Endothelial cell of umbilical vein (primary cell): Measurements from ENCODE around the gene TMEM14A. TPM values are rescaled to one million over a fixed set of nuclear protein-coding genes. Genes with fewer than 3 reads are reported as not detected.

ENCODE experiments used
- BruUV-seq: library from RNA; stranded (reverse); fragments of 400-500 nt; replicated peaks from 2 replicates; lab custom pipeline; 2021; lab: Mats Ljungman, UMichigan
- CTCF ChIA-PET: fragments of 300-600, 350-600 bp; sonication (Branson Sonifier 250); formaldehyde crosslinking; loops from one replicate; lab custom pipeline; 2021; ENCODE audit warnings: antibody characterized with exemption, inconsistent platforms; lab: Charles Lee
- POLR2A ChIA-PET: fragments of 300-600, 350-600 bp; sonication (Branson Sonifier 250); formaldehyde crosslinking; loops from one replicate; lab custom pipeline; 2021; ENCODE audit warnings: antibody characterized with exemption, inconsistent platforms; lab: Charles Lee
- DNase-seq: peaks from one replicate; pipeline ENCODE4 v3.0.0-alpha.2; 2011; ENCODE audit warnings: low read depth, low spot score
- FAIRE-seq: peaks from 2 replicates; lab custom pipeline; 2011; peaks lifted over from hg19 to GRCh38; lab: Jason Lieb, UNC
- H2AFZ ChIP-seq: 2 replicates; pipeline ENCODE4 v1.6.0; 2012; ENCODE audit warnings: low read depth, low read length, control low read depth, inconsistent platforms
- H3K27ac ChIP-seq: 2 replicates; pipeline ENCODE4 v1.5.1; 2011; ENCODE audit warnings: low read depth, mild to moderate bottlenecking, control low read depth, low read length, moderate library complexity; ENCODE audit not compliant: insufficient read depth
- H3K27me3 ChIP-seq, 2 experiments: 2 replicates each; pipeline versions ENCODE4 v1.6.0 to v1.6.1; 2011; ENCODE audit warnings: low read length in 2 of 2, mixed read lengths in 1 of 2; ENCODE audit not compliant: control insufficient read depth in 2 of 2, insufficient read depth in 2 of 2
- H3K36me3 ChIP-seq, 2 experiments: 2 replicates in 1 of 2; 3 replicates in 1 of 2; pipeline ENCODE4 v1.5.1; 2011; ENCODE audit warnings: low read length in 2 of 2, mild to moderate bottlenecking in 1 of 2, moderate library complexity in 1 of 2; ENCODE audit not compliant: control insufficient read depth in 2 of 2, insufficient read depth in 2 of 2; ENCODE audit errors: extremely low read depth in 1 of 2
- H3K4me1 ChIP-seq: 3 replicates; pipeline ENCODE4 v1.5.1; 2011; ENCODE audit warnings: mild to moderate bottlenecking, low read length; ENCODE audit not compliant: control insufficient read depth, insufficient read depth; ENCODE audit errors: extremely low read depth
- H3K4me2 ChIP-seq: 2 replicates; pipeline ENCODE4 v1.6.1; 2011; ENCODE audit warnings: low read length, control low read depth, mixed read lengths; ENCODE audit not compliant: insufficient read depth
- H3K4me3 ChIP-seq, 3 experiments: fragments of 200-600 bp in 1 of 3; sonication (generic), shearing (Covaris generic) in 1 of 3; replicated peaks in 1 of 3; 2 replicates each; pipeline ENCODE4 v1.5.1; 2011 to 2016; ENCODE audit warnings: control low read depth in 3 of 3, low read length in 3 of 3, mild to moderate bottlenecking in 2 of 3, inconsistent platforms in 1 of 3, low read depth in 1 of 3, moderate library complexity in 1 of 3; ENCODE audit not compliant: insufficient read depth in 1 of 3
- H3K79me2 ChIP-seq: 2 replicates; pipeline ENCODE4 v1.6.0; 2012; ENCODE audit warnings: low read length, inconsistent platforms; ENCODE audit not compliant: control insufficient read depth, insufficient read depth
- H3K9ac ChIP-seq: replicated peaks from 2 replicates; pipeline ENCODE3; 2011; ENCODE audit warnings: low read length, control low read depth; ENCODE audit not compliant: insufficient read depth; ENCODE audit errors: extremely low read depth
- H3K9me1 ChIP-seq: replicated peaks from 3 replicates; pipeline ENCODE4 v1.6.0; 2011; ENCODE audit warnings: mild to moderate bottlenecking, low read length; ENCODE audit not compliant: control insufficient read depth, insufficient read depth; ENCODE audit errors: extremely low read depth
- H3K9me3 ChIP-seq: replicated peaks from 2 replicates; pipeline ENCODE4 v1.5.1; 2012; ENCODE audit warnings: low read length, inconsistent platforms; ENCODE audit not compliant: control insufficient read depth, insufficient read depth
- H4K20me1 ChIP-seq: replicated peaks from 2 replicates; pipeline ENCODE3; 2011; ENCODE audit warnings: mild to moderate bottlenecking, low read length; ENCODE audit not compliant: control insufficient read depth, insufficient read depth; ENCODE audit errors: extremely low read depth
- CTCF ChIP-seq, 2 donors: IDR thresholded peaks; 1 replicate in 1 of 2; 2 replicates in 1 of 2; pipeline ENCODE4 v1.5.1; 2011; ENCODE audit warnings: low read length in 2 of 2, mild to moderate bottlenecking in 2 of 2, moderate library complexity in 2 of 2, control low read depth in 1 of 2, inconsistent platforms in 1 of 2, low read depth in 1 of 2; ENCODE audit not compliant: insufficient read depth in 1 of 2; ENCODE audit errors: extremely low read depth in 1 of 2
- GATA2 ChIP-seq: IDR thresholded peaks from 2 replicates; pipeline ENCODE4 v1.7.0; 2011; ENCODE audit warnings: low read depth, mild to moderate bottlenecking, moderate library complexity, mixed read lengths, low read length; ENCODE audit not compliant: insufficient read length, insufficient read depth
- JUN ChIP-seq: IDR thresholded peaks from 2 replicates; pipeline ENCODE4 v1.6.1; 2011; ENCODE audit warnings: borderline replicate concordance, low read depth; ENCODE audit not compliant: insufficient read length, insufficient read depth
- MAX ChIP-seq: IDR thresholded peaks from 2 replicates; pipeline ENCODE4 v1.6.1; 2011; ENCODE audit not compliant: insufficient read depth, insufficient read length
- POLR2A ChIP-seq: IDR thresholded peaks from 2 replicates; pipeline ENCODE4 v1.6.1; 2012; ENCODE audit warnings: low read depth, mild to moderate bottlenecking, control low read depth, low read length
- POLR2AphosphoS5 ChIP-seq: IDR thresholded peaks from 2 replicates; pipeline ENCODE4 v1.6.1; 2012; ENCODE audit warnings: low read depth, mild to moderate bottlenecking, control low read depth, low read length, moderate library complexity; ENCODE audit not compliant: insufficient read depth
- dilution Hi-C: fragments of 300-500 bp; cut with MboI; formaldehyde crosslinking; loops from one replicate; pipeline ENCODE4 v1.15.0; 2019; ENCODE audit warnings: low sequenced_read_pairs; ENCODE audit not compliant: extremely low pct_ligation_motif_present
- intact Hi-C: fragments of 100-400 bp; cut with micrococcal nuclease; formaldehyde crosslinking; loops from one replicate; pipeline ENCODE4 v1.10.0; 2022
- polyA plus RNA-seq, 4 experiments: library from polyadenylated mRNA; depleted of rRNA in 3 of 4; stranded (reverse) in 3 of 4; unstranded in 1 of 4; fragments of >200 nt; gene quantifications; 2 replicates each; pipeline versions ENCODE4 v1.2.1 to v1.2.3, GENCODE V29; 2011 to 2012; ENCODE audit warnings: missing spikeins in 1 of 4
- total RNA-seq: library from RNA; stranded (reverse); gene quantifications from 2 replicates; pipeline ENCODE4 v1.2.3, GENCODE V29; 2021

TMEM14A gene
- total and polyA plus RNA-seq, 2 donors (not counting 3 experiments of a cell fraction or from before 2014, with no cell fraction given), result 19.5 to 33.7 TPM

GRCh38 chr6:52653151-52653550 lies 17.8 kb upstream of the TMEM14A start:
- Histone ChIP-seq H3K4me2 (no peak overlapping the region), H2AFZ (no peak overlapping the region), H3K4me3 (no peak overlapping the region), H3K27ac (no peak overlapping the region), H4K20me1 (no peaks in the 10 kb centered on the region), H3K4me1 (no peaks in the 10 kb centered on the region), H3K9me3 (no peaks in the 10 kb centered on the region), H3K27me3 (peaks cover 5 to 9% of the 10 kb centered on the region in 2 experiments), H3K9me1 (no peaks in the 10 kb centered on the region), H3K36me3 (no peaks in the 10 kb centered on the region), H3K9ac (no peak overlapping the region), H3K79me2 (no peaks in the 10 kb centered on the region)
- dilution Hi-C loops (loop anchor here (25.0 kb wide), 1 partner anchor 266 kb away; no protein-coding TSS in a partner anchor), intact Hi-C loops (loop anchor here (5.0 kb wide), 1 partner anchor 41 kb away; no protein-coding TSS in a partner anchor)
- no peak for DNase-seq
- TF ChIP-seq POLR2AphosphoS5, result no peak
- TF ChIP-seq POLR2A, result no peak
- TF ChIP-seq GATA2, result no peak
- TF ChIP-seq JUN, result no peak
- no peak for TF ChIP-seq MAX
- TF ChIP-seq CTCF (IDR thresholded peaks at IDR 0.05; ENCODE audit: extremely low read depth in 1 of 2, insufficient read depth in 1 of 2, low read depth in 1 of 2, low read length in 2 of 2), result no peak
- FAIRE-seq, result no peak
- ChIA-PET CTCF (interaction anchor here (1.1 to 7.8 kb wide), 11 partner anchors 8 to 246 kb away, joined by 3 to 62 read pairs (median 15); partner anchors contain the start of gene TRAM2), POLR2A (no interaction called here)
- BruUV-seq, result no TSS peak
